ENCODE data around the gene ZNF143.
"Not testable (repeated sequence)": the region's sequence is repeated elsewhere in the genome, so short reads cannot be mapped to it uniquely, and the experiment has no call there.

The ZNF143 gene

GRCh38 chr11:9549216-9549615, 88.4 kb downstream of the ZNF143 start:
- not testable (repeated sequence) for DNase-seq (ENCODE audit: low spot score)

GRCh38 chr11:9550191-9550628, 89.4 kb downstream of the ZNF143 start:
- DNase-seq (ENCODE audit: low spot score) = no peak

GRCh38 chr11:9561279-9561982, 100.6 kb downstream of the ZNF143 start:
- no peak for DNase-seq (ENCODE audit: low spot score)

- no peak for DNase-seq (ENCODE audit: low spot score)
Measured at GRCh38 chr11:9562716-9563115, 101.9 kb downstream of the ZNF143 start.

GRCh38 chr11:9563196-9563730, 102.5 kb downstream of the ZNF143 start:
- DNase-seq (ENCODE audit: low spot score) = no peak

GRCh38 chr11:9565822-9566560, 105.2 kb downstream of the ZNF143 start:
- DNase-seq (ENCODE audit: low spot score) = peak; percentile 100

- no peak for DNase-seq (ENCODE audit: low spot score)
Measured at GRCh38 chr11:9566561-9567063, 105.8 kb downstream of the ZNF143 start.

GRCh38 chr11:9567401-9567800, 106.6 kb downstream of the ZNF143 start:
- no peak for DNase-seq (ENCODE audit: low spot score)

- no peak for DNase-seq (ENCODE audit: low spot score)
Measured at GRCh38 chr11:9568161-9568853, 107.5 kb downstream of the ZNF143 start.

- no peak for DNase-seq (ENCODE audit: low spot score)
Measured at GRCh38 chr11:9568854-9569587, 108.2 kb downstream of the ZNF143 start.

- DNase-seq (ENCODE audit: low spot score) = no peak
Measured at GRCh38 chr11:9569588-9570164, 108.9 kb downstream of the ZNF143 start.

GRCh38 chr11:9570313-9571025, 109.7 kb downstream of the ZNF143 start:
- DNase-seq (ENCODE audit: low spot score) = no peak

- DNase-seq (ENCODE audit: low spot score) = no peak
Measured at GRCh38 chr11:9571071-9571762, 110.4 kb downstream of the ZNF143 start.

GRCh38 chr11:9571763-9572115, 110.9 kb downstream of the ZNF143 start:
- no peak for DNase-seq (ENCODE audit: low spot score)

GRCh38 chr11:9573052-9573774, 112.4 kb downstream of the ZNF143 start, which contains the start of gene WEE1:
Gene WEE1, plus strand, starts transcription at chr11:9573670. Its CDS starts 264 bp downstream, at chr11:9573934.
- peak; percentile 96 for DNase-seq (ENCODE audit: low spot score)

- DNase-seq (ENCODE audit: low spot score) = no peak
Measured at GRCh38 chr11:9573775-9574621, 113.2 kb downstream of the ZNF143 start.

- DNase-seq (ENCODE audit: low spot score) = peak; percentile 59
Measured at GRCh38 chr11:9574622-9575259, 113.9 kb downstream of the ZNF143 start.
